Fibroblast of skin of right quadriceps (primary cell): ENCODE measurements around the gene SNRNP70.

ENCODE experiments used
- DNase-seq: peaks from one replicate; pipeline ENCODE4 v3.0.0-alpha.2; 2013

Gene SNRNP70

DNA sequence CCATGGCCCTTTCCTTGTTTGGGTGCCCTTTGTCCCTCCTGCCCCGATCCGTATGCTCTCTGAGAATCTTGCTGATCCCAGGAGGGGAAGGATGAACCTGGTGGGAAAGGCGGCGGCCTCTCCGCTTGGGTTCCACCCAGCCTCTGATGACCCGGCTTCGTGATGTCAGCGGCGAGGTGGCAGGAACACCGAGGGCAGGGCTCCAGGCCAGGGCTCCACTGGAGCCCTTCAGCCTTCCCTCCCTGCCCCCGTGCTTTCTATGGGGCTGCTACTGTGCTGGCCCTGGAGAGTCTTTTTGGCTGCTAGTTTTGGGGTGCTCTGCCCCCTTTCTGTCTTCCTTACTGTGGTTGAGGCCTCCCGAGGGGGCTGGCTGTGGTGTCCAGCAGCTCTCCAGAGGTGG lies 17.1 kb downstream of the SNRNP70 start:
- no peak for DNase-seq

- no peak for DNase-seq
Measured at GRCh38 chr19:49103331-49104085, 18.3 kb downstream of the SNRNP70 start.

GRCh38 chr19:49104229-49104864 lies 19.1 kb downstream of the SNRNP70 start:
- DNase-seq, result no peak

GRCh38 chr19:49106648-49107135 lies 21.4 kb downstream of the SNRNP70 start:
- peak; percentile 37 for DNase-seq

- DNase-seq, result no peak
Measured at GRCh38 chr19:49107625-49108459, 22.6 kb downstream of the SNRNP70 start.

DNA sequence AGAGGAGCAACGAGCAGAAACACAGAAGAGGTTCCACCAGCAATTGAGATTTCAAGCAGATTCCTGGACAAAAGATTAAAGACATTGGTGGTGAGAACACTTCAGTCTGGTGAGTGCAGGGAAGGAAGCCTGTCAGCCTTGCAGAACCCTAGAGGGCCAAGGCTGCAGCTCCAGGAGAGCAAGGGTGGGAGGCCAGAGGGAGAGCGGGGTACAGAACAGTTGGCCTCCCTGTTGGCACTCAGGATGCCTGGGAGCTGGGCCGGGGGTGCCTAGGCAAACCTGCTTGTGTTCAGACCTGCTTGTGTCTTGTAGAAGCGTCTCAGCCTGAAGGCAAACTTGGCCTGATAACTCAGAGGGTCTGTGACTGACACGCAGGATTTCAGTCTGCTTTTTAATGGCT lies 23.8 kb downstream of the SNRNP70 start:
- DNase-seq, result no peak

DNA sequence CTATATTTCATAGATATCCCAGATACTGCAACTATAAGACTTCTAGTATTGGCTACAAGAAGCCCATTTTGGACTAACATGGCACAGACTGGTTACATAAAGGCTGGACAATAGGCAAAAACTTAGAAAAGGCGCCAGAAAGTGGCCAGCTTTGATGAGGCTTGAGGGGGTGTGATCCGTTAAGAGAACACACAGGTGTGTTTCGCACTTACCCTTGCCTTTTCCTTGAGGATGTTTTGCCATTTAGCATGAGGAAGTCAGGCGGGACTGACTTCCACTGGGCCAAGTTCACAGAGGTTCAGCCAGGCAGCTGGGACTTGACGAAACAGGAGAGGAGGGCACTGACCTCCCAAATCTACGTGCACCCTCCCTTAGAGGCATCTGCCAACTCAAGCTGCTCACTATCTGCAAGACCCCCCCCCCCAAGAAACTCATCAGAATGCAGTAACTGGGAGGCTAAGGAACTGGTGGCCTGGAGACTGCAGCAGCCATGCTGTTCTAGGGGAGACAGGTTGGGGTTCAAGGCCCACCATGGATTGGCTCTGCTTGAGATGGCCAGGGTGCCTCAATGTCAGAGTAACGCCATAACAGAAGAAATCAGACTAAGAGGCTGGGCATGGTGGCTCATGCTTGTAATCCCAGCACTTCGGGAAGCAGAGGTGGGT lies 24.4 kb downstream of the SNRNP70 start:
- no peak for DNase-seq

DNA sequence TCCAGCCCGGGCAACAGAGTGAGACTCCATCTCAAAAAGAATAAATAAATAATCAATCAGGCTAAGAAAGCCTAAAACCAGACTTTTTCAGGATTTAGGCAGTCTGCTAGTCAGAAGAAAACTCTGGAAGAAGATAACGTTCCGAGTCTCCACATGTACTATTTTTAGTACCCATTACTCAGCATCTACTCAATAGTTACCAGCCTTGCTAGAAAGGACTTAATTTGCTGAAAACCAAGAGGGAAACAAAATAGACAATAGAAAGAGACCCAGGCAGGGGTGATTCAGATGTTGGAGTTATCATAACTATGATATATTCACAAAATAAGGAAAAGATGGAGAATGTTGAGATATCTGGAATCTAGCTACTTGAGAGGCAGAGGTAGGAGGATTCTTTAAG lies 25.3 kb downstream of the SNRNP70 start:
- peak; percentile 40 for DNase-seq

DNA sequence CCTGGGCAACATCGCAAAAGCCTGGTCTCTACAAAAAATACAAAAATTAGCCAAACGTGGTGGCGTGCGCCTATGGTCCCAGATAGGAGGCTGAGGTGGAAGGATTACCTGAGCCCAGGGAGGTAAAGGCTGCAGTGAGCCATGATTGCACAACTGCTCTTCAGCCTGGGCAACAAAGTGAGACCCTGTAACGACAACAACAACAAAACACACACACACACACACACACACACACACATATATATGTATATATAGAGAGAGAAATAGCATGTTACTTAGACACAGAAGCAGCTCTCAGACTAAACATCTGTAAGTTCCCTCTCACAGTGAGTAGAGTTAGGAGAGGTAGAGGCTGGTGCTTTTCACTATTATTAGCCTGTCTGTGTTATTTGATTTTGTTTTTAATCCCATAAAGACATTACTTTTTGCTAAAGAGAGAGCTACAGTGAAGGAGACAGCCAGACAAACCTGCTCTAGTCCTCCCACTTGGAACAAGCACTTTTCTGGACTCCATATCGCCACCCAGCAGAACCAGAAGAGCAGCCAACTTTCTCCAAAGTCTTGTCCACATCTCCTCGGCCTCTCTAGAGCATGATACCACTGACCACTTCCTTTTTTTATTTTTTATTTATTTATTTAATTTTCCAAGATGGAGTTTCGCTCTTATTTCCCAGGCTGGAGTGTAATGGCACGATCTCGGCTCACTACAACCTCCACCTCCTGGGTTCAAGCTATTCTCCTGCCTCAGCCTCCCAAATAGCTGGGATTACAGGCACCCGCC lies 26.2 kb downstream of the SNRNP70 start:
- DNase-seq, result no peak

GRCh38 chr19:49113762-49114629 lies 28.7 kb downstream of the SNRNP70 start, which contains the start of gene LIN7B:
TSS of gene LIN7B (plus strand) at chr19:49114370. CDS start at chr19:49114405, 35 bp downstream.
- DNase-seq, result peak; percentile 68

- DNase-seq, result peak; percentile 66
Measured at GRCh38 chr19:49114630-49115363, 29.5 kb downstream of the SNRNP70 start.

DNA sequence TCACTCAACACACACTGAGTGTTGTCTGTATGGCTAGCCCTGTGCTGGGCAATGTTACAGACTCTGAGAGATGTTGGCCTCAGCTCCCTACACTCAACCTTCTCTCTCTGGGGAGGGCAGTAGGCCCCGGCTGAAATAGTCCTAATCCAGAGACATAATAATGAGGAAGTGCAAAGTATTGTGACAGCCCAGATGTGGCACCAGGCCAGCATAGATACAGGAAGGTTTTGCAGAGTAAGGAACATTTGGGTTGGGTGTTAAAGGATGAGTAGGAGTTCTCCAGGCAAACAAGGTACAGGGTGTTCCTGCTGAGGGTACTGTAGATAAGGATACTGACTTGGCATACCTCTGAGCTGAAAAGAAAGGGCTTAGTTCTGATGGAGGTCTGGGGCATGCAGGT lies 31.3 kb downstream of the SNRNP70 start:
- no peak for DNase-seq

- no peak for DNase-seq
Measured at GRCh38 chr19:49117677-49118564, 32.7 kb downstream of the SNRNP70 start.

GRCh38 chr19:49118565-49119410 lies 33.5 kb downstream of the SNRNP70 start, which contains the start of gene C19orf73:
TSS of gene C19orf73 (minus strand) at chr19:49119143. CDS start at chr19:49119022, 121 bp downstream.
- DNase-seq, result peak; percentile 94

GRCh38 chr19:49119411-49120324 lies 34.4 kb downstream of the SNRNP70 start, which contains the start of gene PPFIA3:
TSS of gene PPFIA3 (plus strand) at chr19:49119544. CDS start at chr19:49127874, 8,330 bp downstream.
- DNase-seq, result peak; percentile 49

DNA sequence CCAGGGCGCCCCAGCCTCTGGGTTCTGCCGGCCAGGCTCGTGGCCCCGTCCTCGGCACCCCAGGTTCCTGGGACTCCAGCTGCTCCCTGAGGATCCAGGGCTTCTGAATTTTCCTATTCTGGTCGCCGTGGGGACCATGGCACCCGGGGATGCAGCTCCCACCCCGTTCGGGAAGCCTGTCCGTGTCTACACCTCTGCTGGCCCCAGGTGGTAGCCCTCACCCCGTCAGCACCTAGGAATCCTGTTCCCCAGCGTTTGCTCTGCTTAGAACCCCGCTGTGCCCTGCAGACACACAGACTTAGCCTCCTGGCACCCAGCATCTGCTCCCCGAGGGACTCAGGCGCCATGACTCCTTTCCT lies 35.1 kb downstream of the SNRNP70 start:
- DNase-seq, result no peak

- no peak for DNase-seq
Measured at GRCh38 chr19:49120868-49121267, 35.6 kb downstream of the SNRNP70 start.
